Measurements from ENCODE around the gene STK38L. TPM values are rescaled to one million over a fixed set of nuclear protein-coding genes. Genes with fewer than 3 reads are reported as not detected.

STK38L gene
- total and polyA plus RNA-seq, 10 of the 15 experiments (the other 5 are each of a cell fraction or from before 2014, with no cell fraction given), result 43.0 to 154 (median 115) TPM

- Histone ChIP-seq H3K27me3 (replicated peaks in 1 of 2; ENCODE audit: control insufficient read depth in 2 of 2, insufficient read depth in 2 of 2, low read length in 1 of 2) (no peaks in the 10 kb centered on the region), H3K4me1 (ENCODE audit: control insufficient read depth, insufficient read depth, low read length) (peaks cover 33% of the 10 kb centered on the region), H3K9me3 (replicated peaks; ENCODE audit: control insufficient read depth, insufficient read depth, low read length) (no peaks in the 10 kb centered on the region), H3K79me2 (ENCODE audit: control insufficient read depth, insufficient read depth, low read length) (no peaks in the 10 kb centered on the region; the same call in none of the 2 replicates), H3K9ac (ENCODE audit: control insufficient read depth, insufficient read depth, low read length) (peak overlapping the region; percentile 19; the same call in 1 of the 2 replicates), H3K36me3 (ENCODE audit: control insufficient read depth in 2 of 2, insufficient read depth in 2 of 2, low read length in 1 of 2) (peaks cover 4 to 12% of the 10 kb centered on the region in 2 experiments), H2AFZ (ENCODE audit: control insufficient read depth, low read depth, low read length) (no peak overlapping the region), H4K20me1 (ENCODE audit: control insufficient read depth, insufficient read depth) (no peaks in the 10 kb centered on the region), H3K4me2 (ENCODE audit: control insufficient read depth, insufficient read depth) (no peak overlapping the region; the same call in 1 of the 2 replicates), H3K4me3 (no peak overlapping the region), H3K27ac (ENCODE audit: control insufficient read depth, insufficient read depth) (peak overlapping the region; percentile 33; the same call in 1 of the 2 replicates)
- in situ Hi-C loops (cut with MboI), result loop anchor here (5.0 kb wide), 1 partner anchor 283 kb away; the partner anchor contains the start of gene MED21
- POLR2A ChIA-PET, result interaction anchor here (0.5 to 2.9 kb wide), 17 partner anchors 7 to 289 kb away, joined by 3 to 24 read pairs (median 4); partner anchors contain the start of genes BMAL2 and STK38L
- intact Hi-C loops (cut with micrococcal nuclease; ENCODE audit: unreplicated experiment), result loop anchor here (5.0 kb wide), 2 partner anchors 83 to 98 kb away; no protein-coding TSS in a partner anchor
- RAD21 ChIA-PET (ENCODE audit: unreplicated experiment), result interaction anchor here (0.6 to 11.3 kb wide), 32 partner anchors 9 to 472 kb away, joined by 3 to 282 read pairs (median 16); partner anchors contain the start of genes BMAL2, ITPR2, MED21 and STK38L
- 59% methylated on average over 1 of the region's 1 CpG for WGBS (ENCODE audit: insufficient coverage, insufficient replicate concordance, low lambda C conversion rate, missing lambda C conversion rate)
- no TSS peak for BruUV-seq (replicated peaks)
- FAIRE-seq (no peak), ATAC-seq (peak; percentile 24; the same call in 1 of the 3 replicates), DNase-seq (ENCODE audit: low read depth, low spot score) (no peak)
- SMC1A ChIA-PET (ENCODE audit: uncharacterized antibody, unreplicated experiment), result interaction anchor here (0.7 to 12.2 kb wide), 48 partner anchors 8 to 651 kb away, joined by 3 to 269 read pairs (median 7); partner anchors contain the start of genes BMAL2, MED21 and STK38L
- CTCF ChIA-PET, result interaction anchor here (0.7 to 8.6 kb wide), 45 partner anchors 9 to 506 kb away, joined by 3 to 294 read pairs (median 10); partner anchors contain the start of genes MED21, STK38L and TM7SF3
- TF ChIP-seq ATF3 (IDR thresholded peaks at IDR 0.05; ENCODE audit: borderline replicate concordance, extremely low read depth, low read depth, low read length), result no peak
- peak; percentile 61 for TF ChIP-seq NFYB (IDR thresholded peaks at IDR 0.05; ENCODE audit: insufficient read depth, low read depth, low read length)
- TF ChIP-seq ZNF384 (IDR thresholded peaks at IDR 0.05; ENCODE audit: borderline replicate concordance, low read depth, low read length), result no peak
- TF ChIP-seq ZBTB40 (IDR thresholded peaks at IDR 0.05; ENCODE audit: borderline replicate concordance), result no peak
- no peak for TF ChIP-seq BACH1 (IDR thresholded peaks at IDR 0.05; ENCODE audit: borderline replicate concordance)
These were observed 60.8 kb downstream of the STK38L start for GRCh38 chr12:27304856-27305255.

Measured in GM12878 (cell line).